ENCODE data around the gene SYT1. TPM values are rescaled to one million over a fixed set of nuclear protein-coding genes. Genes with fewer than 3 reads are reported as not detected.

SYT1 gene
- total and polyA plus RNA-seq, 8 donors: 0.16 to 1.2 (median 0.26) TPM

GRCh38 chr12:79378496-79378895, 513.9 kb downstream of the SYT1 start:
- WGBS, 2 donors: 38 to 47% methylated on average over 1 of the region's 1 CpG
- TF ChIP-seq CTCF (IDR thresholded peaks at IDR 0.05): no peak
- no peak overlapping the region for H3K4me3 ChIP-seq
- no peaks in the 10 kb centered on the region for H3K4me1 ChIP-seq
- DNase-seq: no peak
- H3K36me3 ChIP-seq: no peaks in the 10 kb centered on the region
- no peaks in the 10 kb centered on the region for H3K9me3 ChIP-seq
- no peak for FAIRE-seq
- H3K27me3 ChIP-seq: no peaks in the 10 kb centered on the region
- intact Hi-C loops (cut with DNase I): no loop called here
- no peak overlapping the region for H3K27ac ChIP-seq
- ATAC-seq: no peak

GRCh38 chr12:79380402-79380801, 515.8 kb downstream of the SYT1 start:
- 72 to 75% methylated on average over 2 of the region's 2 CpGs for WGBS, 2 donors
- no peak for DNase-seq
- Histone ChIP-seq H3K4me3 (no peak overlapping the region), H3K27ac (no peak overlapping the region), H3K4me1 (no peaks in the 10 kb centered on the region), H3K36me3 (no peaks in the 10 kb centered on the region), H3K27me3 (no peaks in the 10 kb centered on the region), H3K9me3 (no peaks in the 10 kb centered on the region)
- no peak for TF ChIP-seq CTCF (IDR thresholded peaks at IDR 0.05)
- no peak for FAIRE-seq
- no peak for ATAC-seq
- intact Hi-C loops (cut with DNase I): no loop called here

GRCh38 chr12:79381248-79382208, 517.0 kb downstream of the SYT1 start:
- TF ChIP-seq CTCF (IDR thresholded peaks at IDR 0.05): no peak
- FAIRE-seq (no peak), DNase-seq (no peak), ATAC-seq (no peak)
- H3K36me3 ChIP-seq: no peaks in the 10 kb centered on the region
- H3K27ac ChIP-seq: no peak overlapping the region
- WGBS, 2 donors: 31 to 33% methylated on average over 11 of the region's 11 CpGs
- intact Hi-C loops (cut with DNase I): no loop called here
- H3K27me3 ChIP-seq: no peaks in the 10 kb centered on the region
- H3K9me3 ChIP-seq: no peaks in the 10 kb centered on the region
- H3K4me1 ChIP-seq: no peaks in the 10 kb centered on the region
- H3K4me3 ChIP-seq: no peak overlapping the region

- Histone ChIP-seq H3K4me3 (no peak overlapping the region), H3K27me3 (no peaks in the 10 kb centered on the region), H3K36me3 (no peaks in the 10 kb centered on the region), H3K4me1 (no peaks in the 10 kb centered on the region), H3K27ac (no peak overlapping the region), H3K9me3 (no peaks in the 10 kb centered on the region)
- intact Hi-C loops (cut with DNase I): no loop called here
- TF ChIP-seq CTCF (IDR thresholded peaks at IDR 0.05): no peak
- WGBS, 2 donors: 68 to 73% methylated on average over 4 of the region's 4 CpGs
- DNase-seq: no peak
- no peak for FAIRE-seq
- ATAC-seq: no peak
Observed at GRCh38 chr12:79384551-79384950, 520.0 kb downstream of the SYT1 start.

- no peak overlapping the region for H3K27ac ChIP-seq
- FAIRE-seq (no peak), DNase-seq (no peak), ATAC-seq (no peak)
- no peaks in the 10 kb centered on the region for H3K27me3 ChIP-seq
- WGBS, 2 donors: 58 to 72% methylated on average over 1 of the region's 1 CpG
- H3K4me1 ChIP-seq: no peaks in the 10 kb centered on the region
- intact Hi-C loops (cut with DNase I): no loop called here
- no peak overlapping the region for H3K4me3 ChIP-seq
- no peaks in the 10 kb centered on the region for H3K9me3 ChIP-seq
- TF ChIP-seq CTCF (IDR thresholded peaks at IDR 0.05): no peak
- H3K36me3 ChIP-seq: no peaks in the 10 kb centered on the region
Observed at GRCh38 chr12:79388011-79388410, 523.4 kb downstream of the SYT1 start.
